HS-27A (cell line): ENCODE results near the gene IFITM1.
A peak's percentile ranks its signal among the peaks of the same experiment; 100 is the strongest.

Experiments used
- DNase-seq: peaks from one replicate; pipeline ENCODE4 v3.0.0-alpha.2; 2012; ENCODE audit warnings: low read depth, missing footprints

The IFITM1 gene

DNA sequence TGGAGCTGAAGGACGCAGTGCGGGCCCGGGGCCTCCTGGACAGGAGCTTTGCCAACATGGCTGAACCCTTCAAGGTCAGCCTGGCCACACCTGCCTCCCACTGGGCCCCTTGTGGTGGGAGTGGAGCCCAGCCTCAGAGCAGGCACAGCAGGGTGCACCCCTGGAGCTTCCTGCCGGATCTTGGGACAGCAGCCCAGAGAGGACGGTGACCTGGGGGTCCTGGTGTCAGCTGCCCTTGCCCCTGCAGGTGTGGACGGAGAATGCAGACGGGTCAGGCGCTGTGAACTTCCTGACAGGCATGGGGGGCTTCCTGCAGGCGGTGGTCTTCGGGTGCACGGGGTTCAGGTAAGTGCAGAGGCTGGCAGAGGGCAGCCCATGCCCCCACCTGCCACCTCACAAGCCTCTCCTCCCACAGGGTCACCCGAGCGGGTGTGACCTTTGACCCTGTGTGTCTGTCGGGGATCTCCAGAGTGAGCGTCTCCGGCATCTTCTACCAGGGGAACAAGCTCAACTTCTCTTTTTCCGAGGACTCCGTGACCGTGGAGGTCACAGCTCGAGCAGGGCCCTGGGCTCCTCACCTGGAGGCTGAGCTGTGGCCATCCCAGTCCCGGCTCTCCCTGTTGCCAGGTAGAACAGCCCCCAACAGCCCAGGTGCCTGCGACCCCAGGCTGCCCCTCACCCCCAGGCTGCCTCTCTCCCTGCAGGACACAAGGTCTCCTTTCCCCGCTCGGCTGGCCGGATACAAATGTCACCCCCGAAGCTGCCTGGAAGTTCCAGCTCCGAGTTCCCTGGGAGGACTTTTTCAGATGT lies 19.8 kb upstream of the IFITM1 start:
- DNase-seq = no peak

DNA sequence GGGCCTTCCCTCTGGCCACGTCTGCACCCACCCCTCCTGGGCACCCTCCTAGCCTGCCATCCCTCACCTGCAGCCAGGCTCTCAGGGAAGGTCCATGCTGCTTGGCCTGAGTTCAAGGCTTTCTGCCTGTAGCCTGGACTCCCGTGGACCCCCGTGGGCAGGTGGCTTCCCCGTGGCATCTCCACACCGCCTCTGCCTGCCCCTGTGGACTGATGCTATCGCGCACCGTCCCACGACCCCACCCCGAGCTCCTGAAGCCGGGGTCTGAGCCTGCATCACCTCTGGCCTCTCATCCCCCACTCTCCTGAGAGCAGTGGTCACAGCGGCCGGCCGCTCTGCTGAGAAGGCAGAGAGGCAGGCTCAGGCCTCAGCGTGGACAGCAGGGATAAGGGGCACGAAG lies 19.1 kb upstream of the IFITM1 start:
- no peak for DNase-seq

DNA sequence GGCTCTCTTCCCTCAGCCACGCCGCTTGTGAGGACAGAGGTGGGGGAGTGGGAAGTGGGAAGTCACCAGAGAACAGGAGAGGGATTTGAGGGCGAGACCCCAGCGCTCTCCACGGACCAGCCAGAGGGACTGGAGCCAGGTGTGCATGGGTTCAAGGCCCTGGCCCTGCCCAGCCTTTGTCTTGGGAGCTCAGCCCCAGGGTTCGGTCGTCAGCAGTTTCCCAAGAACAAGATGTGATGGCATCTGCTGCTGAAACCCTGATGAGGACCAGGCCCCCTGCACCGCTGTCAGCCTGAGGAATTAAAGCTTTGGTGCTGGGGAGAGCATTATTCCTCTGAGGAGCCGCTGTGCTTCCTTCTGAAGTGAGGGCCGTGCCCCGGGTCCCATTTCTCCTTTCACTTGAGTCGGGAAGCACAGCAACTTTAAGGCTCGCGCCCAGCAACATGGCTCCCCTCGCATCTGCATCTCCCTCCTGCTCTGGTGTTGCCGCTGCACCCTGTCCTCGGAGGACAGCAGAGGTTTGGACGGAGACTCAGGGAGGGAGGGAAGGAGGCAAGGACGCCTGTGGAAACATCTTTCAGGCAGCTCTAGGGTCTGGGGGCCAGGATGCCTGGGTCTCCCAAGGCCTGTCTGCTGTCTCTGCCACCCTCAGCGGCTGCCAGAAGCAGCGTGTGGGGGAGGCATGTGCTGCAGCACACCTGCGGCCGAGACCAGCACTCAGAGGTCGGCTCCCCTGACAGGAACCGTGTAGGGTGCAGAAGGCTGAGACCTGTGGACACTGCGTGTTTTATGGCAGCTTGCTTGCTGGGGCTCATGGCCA lies 18.3 kb upstream of the IFITM1 start:
- DNase-seq = no peak

DNA sequence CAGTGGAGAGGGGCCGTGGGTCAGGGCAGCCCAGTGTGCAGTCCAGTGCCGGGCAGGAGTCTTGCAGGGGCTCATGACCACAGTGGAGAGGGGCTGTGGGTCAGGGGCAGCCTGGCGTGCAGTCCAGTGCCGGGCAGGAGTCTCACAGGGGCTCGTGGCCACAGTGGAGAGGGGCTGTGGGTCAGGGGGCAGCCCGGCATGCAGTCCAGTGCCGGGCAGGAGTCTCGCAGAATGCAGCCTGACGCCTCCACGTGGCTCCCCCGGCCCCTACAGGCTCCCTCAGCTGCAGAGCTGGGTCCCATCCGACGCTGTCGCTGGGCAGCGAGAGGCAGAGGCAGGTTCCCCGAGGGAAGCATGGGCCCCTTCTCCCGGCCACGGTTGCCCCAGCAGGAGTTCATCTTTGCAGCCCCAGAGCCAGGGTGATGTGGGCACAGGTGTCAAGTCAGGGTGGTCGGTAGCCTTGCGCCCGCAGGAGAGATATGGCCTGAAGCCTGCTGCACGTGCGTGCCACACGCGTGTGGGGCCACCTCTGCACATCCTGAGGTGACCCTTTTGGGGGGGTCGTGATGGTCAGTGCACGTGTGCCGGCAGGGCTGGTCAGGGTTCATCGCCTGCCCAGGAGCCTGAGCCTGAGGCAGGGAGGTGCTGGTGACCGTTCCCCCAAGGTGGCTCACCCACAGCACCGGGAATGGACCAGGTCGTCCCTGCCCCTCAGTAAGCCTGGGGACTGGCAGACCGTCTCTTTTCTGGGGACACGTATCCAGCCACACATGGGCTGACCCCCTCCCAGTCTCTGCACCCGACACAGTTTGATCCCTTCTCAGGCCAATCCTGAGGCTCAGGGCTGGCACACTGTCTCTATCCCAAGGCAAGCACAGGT lies 17.4 kb upstream of the IFITM1 start:
- no peak for DNase-seq

DNA sequence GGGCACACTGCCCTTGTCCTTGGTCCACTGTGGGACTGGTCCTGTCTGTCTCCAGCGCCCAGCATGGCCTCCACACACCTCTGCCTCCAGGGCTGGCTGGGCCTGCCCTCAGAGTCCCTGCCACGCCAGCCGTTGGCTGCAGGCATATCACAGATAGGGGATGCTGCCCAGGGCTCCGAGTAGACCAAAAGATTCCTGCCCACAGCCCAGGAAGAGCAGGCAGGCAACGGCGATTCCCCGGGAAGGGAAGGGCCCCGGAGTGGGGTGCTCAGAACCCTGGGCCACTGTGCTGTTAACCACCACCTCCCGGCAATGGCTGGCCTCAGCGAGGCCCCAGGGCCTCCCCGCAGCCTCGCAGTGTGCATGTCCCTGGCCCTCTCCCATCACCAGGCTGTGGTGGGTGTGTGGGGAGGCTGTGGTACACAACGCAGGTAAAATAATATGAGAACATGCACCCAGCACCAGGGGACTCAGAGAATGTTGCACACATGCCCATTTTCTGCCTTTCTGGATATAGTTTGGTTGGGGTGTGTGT lies 16.7 kb upstream of the IFITM1 start:
- DNase-seq = no peak

DNA sequence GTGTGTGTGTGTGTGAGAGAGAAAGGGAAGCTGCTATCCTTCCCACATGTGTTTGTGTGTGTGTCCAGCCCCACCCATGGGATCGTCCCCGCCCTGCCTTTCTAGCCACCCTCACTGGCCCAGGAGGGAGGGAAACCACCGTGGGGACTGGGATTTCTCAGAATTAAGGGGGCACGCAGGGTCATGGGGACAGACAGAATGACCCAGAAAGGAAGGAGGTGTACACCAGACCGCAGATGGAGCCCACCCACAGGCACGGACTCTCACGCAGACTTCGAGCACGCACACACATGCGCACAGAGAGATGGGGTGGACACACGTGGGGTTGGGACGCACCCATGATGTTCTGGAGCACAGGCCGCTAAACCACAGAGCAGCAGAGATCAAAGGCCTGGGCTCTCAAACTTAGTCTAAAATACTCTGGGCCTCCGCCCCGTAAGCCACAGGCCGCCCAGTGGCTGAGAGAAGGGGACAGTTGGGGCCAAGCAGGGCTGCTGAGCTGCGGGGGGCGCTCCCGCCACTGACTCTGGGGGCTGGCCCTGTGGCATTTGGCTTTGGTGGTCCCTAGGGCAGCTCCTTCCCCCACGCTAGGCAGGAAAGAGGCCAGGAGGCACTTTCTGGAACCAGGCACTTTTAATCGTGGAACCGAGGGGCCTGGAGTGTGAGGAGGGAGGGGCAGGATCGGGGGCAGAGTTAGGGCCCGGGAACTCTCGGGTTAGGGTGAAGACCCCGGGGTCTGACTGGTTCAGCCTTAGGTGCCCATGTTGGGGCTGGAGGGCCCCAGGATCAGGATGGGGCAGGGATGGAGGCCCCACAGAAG lies 16.0 kb upstream of the IFITM1 start:
- DNase-seq = no peak

DNA sequence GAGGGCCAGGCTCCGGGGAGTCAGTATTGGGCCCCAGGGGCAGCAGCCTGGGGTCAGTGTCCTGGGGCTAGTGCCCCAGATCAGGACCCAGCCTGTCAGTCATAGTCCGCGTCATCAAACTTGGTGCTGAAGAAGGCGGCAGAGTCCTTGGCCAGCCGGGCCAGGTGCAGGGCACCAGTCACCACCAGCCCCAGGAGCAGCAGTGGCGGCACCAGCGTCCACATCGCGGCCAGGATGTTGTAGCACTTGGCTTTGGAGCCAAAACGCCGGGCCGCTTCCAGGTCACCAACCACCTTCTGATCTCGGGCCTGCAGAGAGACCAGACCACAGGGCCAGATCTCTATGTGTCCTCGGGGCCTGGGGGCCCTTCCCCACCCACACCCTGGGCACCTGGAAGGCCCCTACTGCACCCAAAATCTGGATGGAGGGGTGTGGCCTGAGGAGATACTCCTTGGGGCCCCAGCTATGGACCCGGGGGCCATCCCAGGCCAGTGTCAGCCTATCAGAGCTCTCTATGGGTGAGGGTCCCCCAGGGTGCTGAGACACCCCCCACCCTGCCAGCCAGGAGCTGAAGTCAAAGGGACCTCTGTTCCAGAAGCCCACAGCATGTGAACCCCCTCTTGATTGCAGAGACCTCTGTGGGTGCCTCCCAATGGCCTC lies 15.3 kb upstream of the IFITM1 start:
- no peak for DNase-seq

DNA sequence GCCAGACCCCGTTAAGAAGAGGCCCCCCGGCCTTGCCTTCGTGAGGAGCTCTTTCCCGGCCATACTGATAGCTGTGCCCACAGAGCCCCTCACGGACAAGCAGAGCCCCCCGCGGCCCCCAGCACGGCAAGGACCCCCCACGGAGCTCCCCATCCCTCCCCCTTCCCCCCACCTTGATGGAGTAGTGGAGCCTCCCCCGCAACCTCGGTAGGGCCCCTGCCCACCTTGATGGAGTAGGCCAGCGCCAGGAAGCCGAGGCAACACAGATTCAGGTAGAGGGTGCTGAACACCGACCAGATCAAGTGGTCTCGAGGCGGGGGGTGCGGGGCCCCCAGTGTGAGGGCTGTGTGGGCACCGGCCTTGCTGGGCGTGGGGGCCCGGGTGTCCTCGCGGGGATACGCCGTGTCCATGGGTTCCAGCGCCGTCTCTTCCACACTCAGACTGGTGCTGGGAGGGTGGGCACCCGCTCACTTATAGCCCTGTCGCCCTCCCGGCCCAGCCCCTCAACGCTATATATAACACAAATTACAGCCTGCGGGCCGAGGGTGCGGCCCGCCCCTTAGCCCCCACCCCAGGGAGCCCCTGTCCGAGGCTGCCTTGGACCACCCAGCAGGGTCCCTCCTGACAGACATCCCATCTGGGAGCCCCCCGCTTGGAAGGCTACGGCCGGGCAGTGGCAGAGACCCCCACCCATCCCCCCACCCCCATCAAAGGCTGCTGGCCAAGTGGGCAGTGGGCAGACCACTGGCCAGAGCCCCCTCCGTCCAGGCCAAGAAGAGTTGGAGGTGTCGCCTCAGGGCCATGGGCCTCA lies 14.6 kb upstream of the IFITM1 start, which contains the start of gene IFITM5:
TSS of gene IFITM5 (minus strand) at position 446 of the 811 bp plus-strand sequence. CDS start at position 410, 36 bp downstream.
- no peak for DNase-seq

DNA sequence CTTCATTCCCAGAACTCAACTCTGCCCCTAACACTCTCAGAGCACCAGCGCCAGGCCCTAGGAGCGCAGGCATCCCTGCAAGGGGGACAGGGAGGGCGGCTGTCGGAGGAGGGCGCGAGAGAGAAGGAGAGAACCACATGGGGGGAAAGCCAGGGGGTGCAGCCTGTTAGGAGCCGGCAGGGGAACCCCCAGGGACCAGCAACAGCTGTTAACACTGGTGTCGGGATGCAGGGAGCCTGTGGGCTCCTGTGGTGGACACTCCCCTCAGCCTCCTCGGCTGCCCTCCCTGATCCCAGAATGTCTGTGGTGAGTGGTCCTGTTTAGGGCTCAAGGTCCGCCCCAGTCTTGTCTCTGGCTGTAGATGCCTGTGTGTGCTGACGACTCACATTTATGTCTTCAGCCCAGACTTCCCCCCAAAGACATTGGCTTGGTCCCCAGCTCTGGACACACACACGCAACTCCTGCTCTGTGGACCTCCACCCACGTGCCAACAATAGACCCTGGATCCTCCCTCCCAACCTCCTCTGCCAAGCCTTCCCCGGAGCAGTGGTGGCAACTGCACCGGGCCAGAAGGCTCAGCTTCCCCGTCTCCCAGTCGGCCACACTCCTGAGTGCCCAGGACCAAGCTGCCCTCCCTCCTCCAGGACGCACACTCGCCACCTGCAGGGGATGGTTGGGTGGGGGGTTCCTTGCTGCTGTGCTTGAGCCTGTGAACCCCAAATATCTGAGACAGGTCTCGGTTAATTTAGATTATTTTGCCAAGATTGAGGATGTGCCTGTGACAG lies 13.7 kb upstream of the IFITM1 start:
- no peak for DNase-seq

DNA sequence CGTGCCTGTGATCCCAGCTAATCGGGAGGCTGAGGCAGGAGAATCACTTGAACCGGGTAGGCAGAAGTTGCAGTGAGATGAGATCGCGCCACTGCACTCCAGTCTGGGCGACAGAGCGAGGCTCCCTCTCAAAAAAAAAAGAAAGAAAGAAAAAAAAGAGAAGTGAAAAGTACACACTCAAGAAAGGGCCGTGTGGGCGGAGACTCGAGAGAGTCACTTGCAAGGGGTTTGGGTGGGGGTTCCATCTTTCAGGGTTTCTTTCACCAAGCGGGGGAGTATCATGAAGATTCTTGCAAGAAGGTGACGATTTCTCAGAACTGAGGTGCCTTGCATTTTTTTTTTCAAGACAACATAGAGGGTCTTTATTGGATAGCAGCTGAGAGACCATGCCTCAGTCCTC lies 10.5 kb upstream of the IFITM1 start:
- DNase-seq = no peak

DNA sequence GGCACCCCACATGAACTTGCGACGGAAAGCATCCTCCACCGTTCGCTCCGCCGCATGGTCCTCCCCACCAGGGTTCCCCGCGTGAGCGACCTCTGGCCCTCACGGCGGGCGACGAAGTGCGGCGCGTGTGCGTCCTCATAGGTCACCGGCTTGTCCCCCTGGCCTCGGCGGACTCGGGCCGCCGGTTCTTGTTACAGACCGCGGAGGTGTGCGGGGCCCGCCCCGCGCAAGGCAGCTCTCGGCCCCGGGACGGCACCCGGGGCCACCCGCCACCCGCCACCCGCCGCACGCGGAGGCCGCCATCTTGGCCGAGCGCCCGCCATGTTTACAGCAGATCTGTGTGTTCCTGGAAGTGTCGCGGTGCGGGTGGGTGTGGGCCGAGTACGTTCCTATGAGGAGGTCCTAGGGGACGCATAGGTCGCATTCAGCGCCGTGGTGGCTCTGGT lies 9.8 kb upstream of the IFITM1 start:
- no peak for DNase-seq

DNA sequence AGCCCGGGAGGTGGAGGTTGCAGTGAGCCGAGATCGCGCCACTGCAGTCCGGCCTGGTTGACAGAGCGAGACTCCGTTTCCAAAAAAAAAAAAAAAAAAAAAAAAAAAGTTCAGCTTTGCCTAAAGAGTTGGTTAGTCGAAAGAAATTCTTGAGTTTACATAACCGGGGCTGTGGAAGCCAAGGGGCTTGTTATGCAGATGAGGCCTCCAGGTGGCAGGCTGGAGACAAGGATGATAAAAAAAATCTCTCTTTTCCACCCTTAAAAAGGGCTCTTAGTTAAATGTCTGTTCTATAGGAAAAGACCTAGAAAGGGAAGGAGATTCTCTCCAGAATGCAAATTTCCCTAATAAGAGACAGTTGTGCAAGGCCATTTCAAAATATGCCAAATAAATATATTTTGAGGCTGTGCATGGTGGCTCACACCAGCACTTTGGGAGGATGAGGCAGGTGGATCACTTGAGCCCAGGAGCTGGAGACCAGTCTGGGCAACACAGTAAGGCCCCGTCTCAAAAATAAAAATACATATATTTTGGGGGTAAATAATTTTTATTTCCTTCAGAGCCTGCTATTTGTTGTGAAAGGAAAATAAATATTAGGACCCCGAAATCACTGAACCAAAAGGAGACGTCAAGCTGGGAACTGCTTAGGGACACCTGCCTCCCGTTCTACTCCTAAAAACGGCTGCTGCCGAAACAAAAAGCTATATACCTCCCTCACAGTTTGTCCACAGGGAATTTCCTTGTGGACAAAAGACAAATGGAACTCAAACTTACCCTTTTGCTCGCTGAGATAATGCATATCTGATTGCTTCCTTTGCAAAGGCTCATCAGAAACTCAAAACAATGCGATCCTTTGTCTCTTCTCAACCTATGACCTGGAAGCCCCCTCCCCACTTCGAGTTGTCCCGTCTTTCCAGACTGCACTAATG lies 8.7 kb upstream of the IFITM1 start:
- no peak for DNase-seq

DNA sequence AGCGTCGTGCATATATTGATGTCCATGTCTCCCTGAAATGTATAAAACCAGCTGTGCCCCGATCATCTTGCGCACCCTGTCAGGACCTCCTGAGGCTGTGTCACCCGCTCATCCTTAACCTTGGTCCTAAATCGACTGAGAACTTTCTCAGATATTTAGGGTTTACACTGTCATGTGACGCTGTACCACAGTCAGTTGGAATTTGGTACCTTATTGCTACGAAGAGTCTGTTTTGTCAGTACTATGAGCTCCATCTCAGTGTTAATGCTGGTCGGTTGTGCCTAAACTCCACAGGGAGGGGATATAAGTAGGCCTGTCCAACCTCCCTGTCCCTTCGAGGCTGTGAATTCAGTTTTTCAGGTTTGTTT lies 8.0 kb upstream of the IFITM1 start:
- DNase-seq = no peak

DNA sequence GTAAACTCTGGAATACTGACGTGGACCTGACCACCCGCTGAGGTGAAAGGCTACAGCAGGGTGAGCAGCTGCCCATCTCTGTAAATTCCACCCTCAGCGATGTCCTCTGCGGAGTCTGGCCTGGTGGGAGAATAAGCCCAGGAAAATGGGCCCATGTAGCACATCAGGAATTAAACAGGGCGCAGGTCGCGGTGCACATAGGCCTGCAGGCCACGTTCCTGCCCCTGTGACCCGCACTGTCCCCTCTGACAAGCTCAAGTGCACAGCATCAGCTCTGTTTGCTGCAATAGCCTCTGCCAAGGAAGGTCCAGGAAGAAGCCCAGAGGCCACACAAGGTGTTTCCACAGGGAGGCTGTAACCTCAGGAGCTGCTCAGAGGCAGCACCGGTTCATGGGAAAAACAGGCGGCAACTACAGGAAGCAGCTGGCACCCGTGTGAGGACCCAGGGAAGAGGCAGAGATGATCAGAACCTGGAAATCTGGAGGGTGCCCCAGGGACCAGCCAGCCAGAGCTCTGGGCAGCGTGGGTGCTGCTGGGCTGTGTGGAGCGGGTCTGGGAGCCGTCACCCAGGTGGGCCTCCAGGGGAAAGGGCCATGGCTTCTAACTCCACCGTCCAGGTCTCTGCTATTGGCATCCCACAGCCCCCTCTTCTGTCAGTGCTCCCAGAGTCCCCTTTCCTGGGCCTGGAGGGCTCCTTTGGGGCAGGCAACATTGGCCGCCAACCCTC lies 7.0 kb upstream of the IFITM1 start:
- DNase-seq = no peak

DNA sequence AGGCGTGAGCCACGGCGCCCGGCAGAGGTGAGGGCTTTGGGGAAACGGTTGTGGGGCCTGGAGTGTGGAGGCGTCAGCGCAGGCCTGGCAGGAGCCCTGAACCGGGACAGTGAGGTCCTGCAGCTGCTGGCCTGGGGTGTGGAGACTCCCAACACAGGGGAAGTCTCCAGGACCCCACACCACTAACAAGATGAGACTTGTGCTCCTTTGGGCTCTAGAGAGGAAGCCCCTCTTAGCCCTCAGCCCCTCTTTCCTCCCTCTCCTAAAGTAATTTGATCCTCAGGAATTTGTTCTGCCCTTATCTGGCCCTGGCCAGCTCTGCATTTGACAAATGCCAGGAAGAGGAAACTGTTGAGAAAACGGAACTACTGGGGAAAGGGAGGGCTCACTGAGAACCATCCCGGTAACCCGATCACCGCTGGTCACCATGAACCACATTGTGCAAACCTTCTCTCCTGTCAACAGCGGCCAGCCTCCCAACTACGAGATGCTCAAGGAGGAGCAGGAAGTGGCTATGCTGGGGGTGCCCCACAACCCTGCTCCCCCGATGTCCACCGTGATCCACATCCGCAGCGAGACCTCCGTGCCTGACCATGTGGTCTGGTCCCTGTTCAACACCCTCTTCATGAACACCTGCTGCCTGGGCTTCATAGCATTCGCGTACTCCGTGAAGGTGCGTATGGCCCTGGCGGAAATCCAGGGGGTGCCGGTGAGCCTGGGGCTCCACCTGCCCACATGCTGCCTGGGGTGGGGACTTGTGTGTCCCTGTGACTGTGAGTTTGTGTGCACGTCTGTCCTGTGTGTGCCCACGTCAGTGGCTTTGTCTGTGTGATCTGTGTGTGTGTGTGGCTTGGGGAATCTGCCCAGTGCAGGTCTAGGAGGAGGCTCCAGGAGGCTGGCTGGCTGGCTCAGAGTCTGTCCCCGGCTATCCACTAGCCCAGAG lies 5.8 kb upstream of the IFITM1 start, which contains the start of gene IFITM2:
TSS of gene IFITM2 (plus strand) at position 51 of the 943 bp plus-strand sequence. CDS start at position 428, 377 bp downstream.
- peak; percentile 57 for DNase-seq
